ENCODE data around the gene COG7. TPM values are rescaled to one million over a fixed set of nuclear protein-coding genes. Genes with fewer than 3 reads are reported as not detected.

The COG7 gene
- total and polyA plus RNA-seq, 2 donors (not counting 1 experiment from before 2014, with no cell fraction given) = 17.5 to 20.9 TPM

- H3K36me3 ChIP-seq (ENCODE audit: control insufficient read depth, insufficient read depth, low read length) = no peaks in the 10 kb centered on the region
- DNase-seq (ENCODE audit: low read depth in 2 of 2) = no peak
- H3K9me3 ChIP-seq (ENCODE audit: control insufficient read depth, insufficient read depth, low read depth, low read length) = no peaks in the 10 kb centered on the region
- no peaks in the 10 kb centered on the region for H3K4me1 ChIP-seq (ENCODE audit: control insufficient read depth, extremely low read depth, insufficient read depth, low read length)
- H3K27ac ChIP-seq (ENCODE audit: insufficient read depth, low read length) = no peak overlapping the region
- no peak overlapping the region for H3K9ac ChIP-seq (ENCODE audit: insufficient read depth, low read length)
- H2AFZ ChIP-seq (ENCODE audit: low read length) = no peak overlapping the region
- no peak overlapping the region for H3K4me3 ChIP-seq (replicated peaks in 1 of 4; ENCODE audit: control extremely low read depth in 1 of 4, insufficient read depth in 1 of 4, low read depth in 3 of 4, low read length in 4 of 4)
- H3K27me3 ChIP-seq (ENCODE audit: control insufficient read depth, insufficient read depth, low read length) = no peaks in the 10 kb centered on the region
- H3K79me2 ChIP-seq (ENCODE audit: control insufficient read depth, insufficient read depth, low read length) = no peaks in the 10 kb centered on the region
- no peaks in the 10 kb centered on the region for H4K20me1 ChIP-seq (ENCODE audit: control insufficient read depth, extremely low read depth, insufficient read depth, low read length)
- H3K4me2 ChIP-seq (ENCODE audit: extremely low read depth, insufficient read depth, low read length) = no peak overlapping the region
- no peak for TF ChIP-seq EZH2 (IDR thresholded peaks at IDR 0.05; ENCODE audit: low read length, missing control alignments)
- TF ChIP-seq CTCF (conservative IDR thresholded peaks at IDR 0.05 in 1 of 2, IDR thresholded peaks at IDR 0.05 in 1 of 2; ENCODE audit: low read depth in 1 of 2, low read length in 2 of 2) = no peak
These were observed 107.8 kb downstream of the COG7 start for GRCh38 chr16:23345237-23345636.

GRCh38 chr16:23343643-23344612, 109.1 kb downstream of the COG7 start:
- no peak overlapping the region for H3K9ac ChIP-seq (ENCODE audit: insufficient read depth, low read length)
- H2AFZ ChIP-seq (ENCODE audit: low read length) = no peak overlapping the region
- no peaks in the 10 kb centered on the region for H3K9me3 ChIP-seq (ENCODE audit: control insufficient read depth, insufficient read depth, low read depth, low read length)
- H3K4me3 ChIP-seq (replicated peaks in 1 of 4; ENCODE audit: control extremely low read depth in 1 of 4, insufficient read depth in 1 of 4, low read depth in 3 of 4, low read length in 4 of 4) = no peak overlapping the region
- H4K20me1 ChIP-seq (ENCODE audit: control insufficient read depth, extremely low read depth, insufficient read depth, low read length) = no peaks in the 10 kb centered on the region
- DNase-seq (ENCODE audit: low read depth in 2 of 2) = no peak
- no peaks in the 10 kb centered on the region for H3K36me3 ChIP-seq (ENCODE audit: control insufficient read depth, insufficient read depth, low read length)
- no peak for TF ChIP-seq CTCF (conservative IDR thresholded peaks at IDR 0.05 in 1 of 2, IDR thresholded peaks at IDR 0.05 in 1 of 2; ENCODE audit: low read depth in 1 of 2, low read length in 2 of 2)
- no peak for TF ChIP-seq EZH2 (IDR thresholded peaks at IDR 0.05; ENCODE audit: low read length, missing control alignments)
- no peaks in the 10 kb centered on the region for H3K4me1 ChIP-seq (ENCODE audit: control insufficient read depth, extremely low read depth, insufficient read depth, low read length)
- H3K4me2 ChIP-seq (ENCODE audit: extremely low read depth, insufficient read depth, low read length) = no peak overlapping the region
- H3K27ac ChIP-seq (ENCODE audit: insufficient read depth, low read length) = no peak overlapping the region
- no peaks in the 10 kb centered on the region for H3K27me3 ChIP-seq (ENCODE audit: control insufficient read depth, insufficient read depth, low read length)
- H3K79me2 ChIP-seq (ENCODE audit: control insufficient read depth, insufficient read depth, low read length) = no peaks in the 10 kb centered on the region

GRCh38 chr16:23342083-23342640, 110.8 kb downstream of the COG7 start:
- Histone ChIP-seq H2AFZ (ENCODE audit: low read length) (no peak overlapping the region), H4K20me1 (ENCODE audit: control insufficient read depth, extremely low read depth, insufficient read depth, low read length) (no peaks in the 10 kb centered on the region), H3K27ac (ENCODE audit: insufficient read depth, low read length) (no peak overlapping the region), H3K36me3 (ENCODE audit: control insufficient read depth, insufficient read depth, low read length) (no peaks in the 10 kb centered on the region), H3K4me2 (ENCODE audit: extremely low read depth, insufficient read depth, low read length) (no peak overlapping the region), H3K4me1 (ENCODE audit: control insufficient read depth, extremely low read depth, insufficient read depth, low read length) (no peaks in the 10 kb centered on the region), H3K4me3 (replicated peaks in 1 of 4; ENCODE audit: control extremely low read depth in 1 of 4, insufficient read depth in 1 of 4, low read depth in 3 of 4, low read length in 4 of 4) (no peak overlapping the region), H3K9me3 (ENCODE audit: control insufficient read depth, insufficient read depth, low read depth, low read length) (no peaks in the 10 kb centered on the region), H3K27me3 (ENCODE audit: control insufficient read depth, insufficient read depth, low read length) (no peaks in the 10 kb centered on the region), H3K79me2 (ENCODE audit: control insufficient read depth, insufficient read depth, low read length) (no peaks in the 10 kb centered on the region), H3K9ac (ENCODE audit: insufficient read depth, low read length) (no peak overlapping the region)
- no peak for DNase-seq (ENCODE audit: low read depth in 2 of 2)
- TF ChIP-seq CTCF (conservative IDR thresholded peaks at IDR 0.05 in 1 of 2, IDR thresholded peaks at IDR 0.05 in 1 of 2; ENCODE audit: low read depth in 1 of 2, low read length in 2 of 2) = no peak
- TF ChIP-seq EZH2 (IDR thresholded peaks at IDR 0.05; ENCODE audit: low read length, missing control alignments) = no peak
